ENCODE data around the gene RTTN.

DNA sequence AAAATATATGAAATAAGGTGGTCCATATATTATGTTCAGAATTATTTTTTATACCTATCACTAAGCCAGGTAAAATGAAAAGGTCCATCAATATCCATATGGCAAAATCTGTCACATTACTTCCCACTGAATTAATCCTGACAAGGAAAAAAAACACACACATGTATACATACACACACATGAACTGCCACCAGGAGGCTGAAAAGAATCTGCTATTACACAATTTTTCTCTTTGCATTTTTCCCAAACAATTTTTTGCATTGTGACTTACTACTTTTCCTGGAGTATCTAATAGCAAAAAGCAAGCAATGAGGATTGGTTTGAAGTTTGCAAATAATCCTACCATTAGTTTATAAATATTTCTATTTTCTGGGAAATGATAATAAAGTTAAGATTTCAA lies 129.6 kb downstream of the RTTN start:
- TF ChIP-seq POLR2A (IDR thresholded peaks at IDR 0.05) (no peak), CTCF (IDR thresholded peaks at IDR 0.05) (no peak)

Measured in testis (tissue), 2 donors.